Lung (tissue), 12 donors: Measurements from ENCODE around the gene CDK16. TPM values are rescaled to one million over a fixed set of nuclear protein-coding genes. Genes with fewer than 3 reads are reported as not detected.

Experiments used
- ATAC-seq: fragments of 200-7000 bp; cut with Tn5 transposase; one replicate; pipeline ENCODE4 v1.9.1; 2020; ENCODE audit warnings: moderate number of reproducible peaks; ENCODE audit not compliant: insufficient read depth, low FRiP score
- DNase-seq, 3 donors: peaks; one replicate each; pipeline ENCODE4 v3.0.0-alpha.2; 2013 to 2017
- H3K27ac ChIP-seq, 2 donors: one replicate each; pipeline ENCODE4 v1.5.1; 2013; ENCODE audit warnings: mild to moderate bottlenecking in 2 of 2, moderate library complexity in 2 of 2, control low read depth in 1 of 2, inconsistent platforms in 1 of 2, low read depth in 1 of 2, low read length in 1 of 2
- H3K27me3 ChIP-seq, 3 donors: one replicate each; pipeline ENCODE4 v1.5.1; 2013; ENCODE audit warnings: low read length in 2 of 3; ENCODE audit not compliant: control insufficient read depth in 3 of 3, insufficient read depth in 3 of 3
- H3K36me3 ChIP-seq, 4 donors: one replicate each; pipeline ENCODE4 v1.5.1; 2013; ENCODE audit warnings: low read length in 4 of 4, mild to moderate bottlenecking in 1 of 4, moderate library complexity in 1 of 4; ENCODE audit not compliant: control insufficient read depth in 4 of 4, insufficient read depth in 4 of 4
- H3K4me1 ChIP-seq, 5 donors: one replicate each; pipeline ENCODE4 v1.5.1; 2013; ENCODE audit warnings: low read length in 5 of 5, mild to moderate bottlenecking in 2 of 5, moderate library complexity in 1 of 5; ENCODE audit not compliant: control insufficient read depth in 5 of 5, insufficient read depth in 5 of 5
- H3K4me3 ChIP-seq: one replicate; pipeline ENCODE4 v1.5.1; 2013; ENCODE audit warnings: mild to moderate bottlenecking, control low read depth, moderate library complexity
- H3K9ac ChIP-seq, 2 donors: one replicate each; pipeline ENCODE4 v1.5.1; 2013; ENCODE audit warnings: low read length in 2 of 2, control low read depth in 1 of 2; ENCODE audit not compliant: insufficient read depth in 1 of 2
- H3K9me3 ChIP-seq, 4 donors: one replicate each; pipeline ENCODE4 v1.5.1; 2013; ENCODE audit warnings: low read length in 3 of 4, mild to moderate bottlenecking in 1 of 4, moderate library complexity in 1 of 4; ENCODE audit not compliant: control insufficient read depth in 4 of 4, insufficient read depth in 3 of 4
- WGBS, 2 donors: extraction: QIAGEN DNeasy Blood & Tissue Kit; methylation state at CpG; one replicate each; pipeline ENCODE4 v1.1.7; 2013; 5-methylcytosine and 5-hydroxymethylcytosine counted together
- polyA plus RNA-seq, 2 donors: library from polyadenylated mRNA; stranded (reverse); fragments of 200-250 nt; gene quantifications; one replicate each; pipeline ENCODE4 v1.2.1, GENCODE V29; 2013
- total RNA-seq, 2 donors: library from RNA; depleted of rRNA in 1 of 2; stranded (reverse); fragments of >200 nt in 1 of 2; gene quantifications; one replicate each; pipeline ENCODE4 v1.2.1, GENCODE V29; 2014 to 2021
- TF ChIP-seq, protein P1 (sequence below): IDR thresholded peaks from 2 replicates; pipeline ENCODE4 v1.5.1; 2012; ENCODE audit warnings: mild to moderate bottlenecking; ENCODE audit errors: control extremely low read depth, extremely low read depth
- donor health status: control.
- donor health status: control.
- donor health status: Bipolar disorder and iron deficiency.
- donor health status: healthy.
- donor health status: DM: yes; HTN: yes; CAD: no.

CDK16 gene
- total and polyA plus RNA-seq, 4 donors, result 50.1 to 93.5 (median 60.5) TPM

DNA sequence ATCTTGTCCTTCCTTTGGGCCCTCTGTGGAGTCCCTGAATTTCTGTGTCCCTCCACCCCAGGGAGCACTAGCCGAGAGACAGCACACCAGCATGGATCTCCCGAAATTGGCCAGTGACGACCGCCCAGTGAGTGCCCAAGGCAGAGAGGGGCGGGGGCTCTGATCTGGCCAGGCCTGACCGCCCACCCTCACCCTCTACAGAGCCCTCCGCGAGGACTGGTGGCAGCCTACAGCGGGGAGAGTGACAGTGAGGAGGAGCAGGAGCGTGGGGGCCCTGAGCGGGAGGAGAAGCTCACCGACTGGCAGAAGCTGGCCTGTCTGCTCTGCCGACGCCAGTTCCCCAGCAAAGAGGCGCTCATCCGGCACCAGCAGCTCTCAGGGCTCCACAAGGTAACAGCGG, 33.2 kb upstream of the CDK16 start:
- H3K4me3 ChIP-seq, result no peak overlapping the region
- no peak overlapping the region for H3K9ac ChIP-seq
- ATAC-seq, result no peak
- H3K27me3 ChIP-seq, result peaks cover 0 to 34% (median 12%) of the 10 kb centered on the region in 3 donors
- TF ChIP-seq, protein P1, sequence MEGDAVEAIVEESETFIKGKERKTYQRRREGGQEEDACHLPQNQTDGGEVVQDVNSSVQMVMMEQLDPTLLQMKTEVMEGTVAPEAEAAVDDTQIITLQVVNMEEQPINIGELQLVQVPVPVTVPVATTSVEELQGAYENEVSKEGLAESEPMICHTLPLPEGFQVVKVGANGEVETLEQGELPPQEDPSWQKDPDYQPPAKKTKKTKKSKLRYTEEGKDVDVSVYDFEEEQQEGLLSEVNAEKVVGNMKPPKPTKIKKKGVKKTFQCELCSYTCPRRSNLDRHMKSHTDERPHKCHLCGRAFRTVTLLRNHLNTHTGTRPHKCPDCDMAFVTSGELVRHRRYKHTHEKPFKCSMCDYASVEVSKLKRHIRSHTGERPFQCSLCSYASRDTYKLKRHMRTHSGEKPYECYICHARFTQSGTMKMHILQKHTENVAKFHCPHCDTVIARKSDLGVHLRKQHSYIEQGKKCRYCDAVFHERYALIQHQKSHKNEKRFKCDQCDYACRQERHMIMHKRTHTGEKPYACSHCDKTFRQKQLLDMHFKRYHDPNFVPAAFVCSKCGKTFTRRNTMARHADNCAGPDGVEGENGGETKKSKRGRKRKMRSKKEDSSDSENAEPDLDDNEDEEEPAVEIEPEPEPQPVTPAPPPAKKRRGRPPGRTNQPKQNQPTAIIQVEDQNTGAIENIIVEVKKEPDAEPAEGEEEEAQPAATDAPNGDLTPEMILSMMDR, result no peak
- no peak overlapping the region for H3K27ac ChIP-seq
- H3K9me3 ChIP-seq, result no peaks in the 10 kb centered on the region
- no peaks in the 10 kb centered on the region for H3K4me1 ChIP-seq
- 84 to 96% methylated on average over 13 to 17 of the region's 17 CpGs for WGBS, 2 donors
- H3K36me3 ChIP-seq, result peaks cover 0 to 28% (median 3%) of the 10 kb centered on the region in 4 donors
- DNase-seq, result no peak

DNA sequence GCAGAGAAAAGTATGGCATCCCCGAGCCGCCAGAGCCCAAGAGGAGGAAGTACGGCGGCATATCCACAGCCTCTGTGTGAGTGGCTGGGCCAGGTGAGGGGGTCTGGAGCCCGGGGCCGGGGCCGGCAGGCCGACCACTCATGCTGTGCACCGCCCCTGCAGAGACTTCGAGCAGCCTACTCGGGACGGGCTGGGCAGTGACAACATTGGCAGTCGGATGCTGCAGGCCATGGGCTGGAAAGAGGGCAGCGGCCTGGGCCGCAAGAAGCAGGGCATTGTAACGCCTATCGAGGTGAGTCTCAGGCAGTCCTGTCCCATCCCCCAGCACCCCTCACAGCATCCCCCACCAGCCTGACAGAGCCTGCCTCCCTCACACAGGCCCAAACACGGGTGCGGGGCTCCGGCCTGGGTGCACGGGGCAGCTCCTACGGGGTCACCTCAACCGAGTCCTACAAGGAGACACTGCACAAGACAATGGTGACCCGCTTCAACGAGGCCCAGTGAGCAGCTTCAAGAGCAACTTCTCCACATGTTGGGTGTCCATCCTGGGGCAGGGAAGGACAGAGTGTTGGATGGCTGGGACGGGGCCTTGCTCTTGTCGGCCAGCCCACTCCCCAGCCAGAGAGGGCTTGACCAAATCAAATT, 32.3 kb upstream of the CDK16 start:
- Histone ChIP-seq H3K27me3 (peaks cover 0 to 30% (median 19%) of the 10 kb centered on the region in 3 donors), H3K27ac (no peak overlapping the region), H3K4me1 (peaks cover 0 to 2% (median 0%) of the 10 kb centered on the region in 5 donors), H3K4me3 (no peak overlapping the region), H3K9ac (no peak overlapping the region), H3K9me3 (no peaks in the 10 kb centered on the region), H3K36me3 (peaks cover 0 to 24% (median 3%) of the 10 kb centered on the region in 4 donors)
- ATAC-seq, result no peak
- TF ChIP-seq, protein P1, result no peak
- no peak for DNase-seq
- 85 to 96% methylated on average over 16 to 27 of the region's 27 CpGs for WGBS, 2 donors

DNA sequence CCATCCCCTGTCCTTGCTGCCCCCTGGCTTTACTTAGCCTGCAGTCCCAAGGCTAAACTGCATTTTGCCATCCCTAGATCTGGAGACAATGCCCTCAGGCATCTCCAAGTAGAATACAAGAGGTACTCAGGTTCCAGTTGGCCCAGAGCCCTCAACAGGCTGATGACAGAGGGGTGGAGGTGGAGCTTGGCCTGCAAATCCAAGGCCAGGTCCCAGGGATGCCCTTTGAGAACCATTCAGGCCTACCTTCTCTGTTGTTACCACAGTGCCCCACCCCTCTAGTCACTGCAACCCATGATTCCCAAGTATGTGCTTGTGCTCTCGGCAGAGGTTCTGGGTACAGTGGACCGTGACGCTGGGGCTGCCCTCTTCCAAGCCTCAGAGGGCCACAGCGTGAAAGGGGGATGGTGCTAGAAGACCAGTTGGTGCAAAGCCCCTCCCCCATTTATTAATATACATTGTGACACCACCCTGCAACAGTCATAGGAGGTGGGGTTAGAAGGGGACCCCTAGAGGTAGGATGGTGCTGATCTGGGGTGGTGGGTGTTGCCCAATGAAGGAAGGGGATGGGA, 31.3 kb upstream of the CDK16 start:
- peaks cover 0 to 18% (median 2%) of the 10 kb centered on the region in 4 donors for H3K36me3 ChIP-seq
- H3K27ac ChIP-seq, result no peak overlapping the region
- DNase-seq, result no peak
- H3K4me1 ChIP-seq, result peaks cover 0 to 2% (median 0%) of the 10 kb centered on the region in 5 donors
- WGBS, 2 donors, result 81 to 89% methylated on average over 4 of the region's 4 CpGs
- no peak for ATAC-seq
- TF ChIP-seq, protein P1, result no peak
- H3K4me3 ChIP-seq, result no peak overlapping the region
- no peaks in the 10 kb centered on the region for H3K9me3 ChIP-seq
- no peak overlapping the region for H3K9ac ChIP-seq
- H3K27me3 ChIP-seq, result peaks cover 0 to 35% (median 23%) of the 10 kb centered on the region in 3 donors
